Activated T-cell treated with anti-CD3 and anti-CD28 coated beads, Interleukin-2, amount 50 U/mL, for 48 hours (primary cell): Measurements from ENCODE around the gene ZNF710.

Experiments used
- DNase-seq, 2 experiments: peaks; one replicate each; pipeline ENCODE4 v3.0.0-alpha.2; 2020

ZNF710 gene

GRCh38 chr15:90020021-90020735 is 19.1 kb downstream of the ZNF710 start:
- no peak for DNase-seq

- no peak for DNase-seq
These were observed 19.9 kb downstream of the ZNF710 start for GRCh38 chr15:90020936-90021507.

- no peak for DNase-seq
These were observed 21.2 kb downstream of the ZNF710 start for GRCh38 chr15:90022345-90022744.

GRCh38 chr15:90022905-90023700 is 22.0 kb downstream of the ZNF710 start:
- no peak for DNase-seq

- no peak for DNase-seq
These were observed 23.3 kb downstream of the ZNF710 start for GRCh38 chr15:90024406-90024805.

- DNase-seq: no peak
These were observed 24.4 kb downstream of the ZNF710 start for GRCh38 chr15:90025489-90026033.

- DNase-seq: no peak
These were observed 27.3 kb downstream of the ZNF710 start for GRCh38 chr15:90028376-90028944.

GRCh38 chr15:90029024-90029423 is 27.9 kb downstream of the ZNF710 start:
- DNase-seq: no peak

GRCh38 chr15:90030376-90030775 is 29.3 kb downstream of the ZNF710 start:
- DNase-seq: no peak

GRCh38 chr15:90031231-90031791 is 30.2 kb downstream of the ZNF710 start:
- peak in 1 of 2 experiments; percentile 38 for DNase-seq

- DNase-seq: no peak
These were observed 31.9 kb downstream of the ZNF710 start for GRCh38 chr15:90033006-90033405.

- DNase-seq: no peak
These were observed 32.3 kb downstream of the ZNF710 start for GRCh38 chr15:90033448-90033847.

GRCh38 chr15:90035095-90035839 is 34.1 kb downstream of the ZNF710 start:
- no peak for DNase-seq

GRCh38 chr15:90035840-90036230 is 34.7 kb downstream of the ZNF710 start:
- no peak for DNase-seq

GRCh38 chr15:90036343-90036742 is 35.2 kb downstream of the ZNF710 start:
- DNase-seq: no peak

- DNase-seq: no peak
These were observed 35.8 kb downstream of the ZNF710 start for GRCh38 chr15:90036806-90037510.

GRCh38 chr15:90037511-90037860 is 36.4 kb downstream of the ZNF710 start:
- no peak for DNase-seq

GRCh38 chr15:90037961-90038631 is 37.0 kb downstream of the ZNF710 start:
- peak; percentile 68 to 69 for DNase-seq

GRCh38 chr15:90038632-90039095 is 37.5 kb downstream of the ZNF710 start:
- DNase-seq: no peak

- no peak for DNase-seq
These were observed 38.9 kb downstream of the ZNF710 start for GRCh38 chr15:90039996-90040395.

- no peak for DNase-seq
These were observed 39.5 kb downstream of the ZNF710 start for GRCh38 chr15:90040618-90041017.
